ENCODE results near the gene TP63. TPM values are rescaled to one million over a fixed set of nuclear protein-coding genes. Genes with fewer than 3 reads are reported as not detected.

Gene TP63
- polyA plus RNA-seq, 3 donors = not detected

DNA sequence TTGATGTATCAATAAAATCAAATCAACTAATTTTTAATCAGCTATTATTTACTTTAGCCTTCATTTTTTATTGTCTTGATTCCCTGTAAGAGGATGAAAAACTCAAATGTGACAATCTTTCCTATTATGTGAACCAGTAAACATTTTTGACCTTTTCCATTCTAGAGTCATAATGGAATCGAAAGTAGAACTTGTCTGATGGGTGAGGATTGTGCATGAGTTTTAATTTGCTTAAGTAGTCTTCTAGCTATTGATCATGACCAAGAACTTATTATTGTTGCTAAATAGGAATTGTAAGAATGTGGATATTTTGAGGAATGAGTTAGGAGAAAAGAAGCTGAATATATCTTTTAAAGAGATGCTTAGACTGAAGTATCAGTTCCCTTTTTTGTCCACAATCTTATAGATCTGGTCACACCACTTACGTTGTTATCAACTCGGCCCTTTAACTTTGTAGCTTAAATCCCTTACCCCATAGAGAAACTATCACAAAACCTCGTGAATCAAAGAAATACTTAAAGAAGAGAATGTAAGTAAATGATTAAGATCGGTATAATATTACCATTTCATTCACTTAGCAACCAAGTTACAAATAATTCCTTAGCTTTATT lies 147.3 kb downstream of the TP63 start:
- TF ChIP-seq, protein P1, sequence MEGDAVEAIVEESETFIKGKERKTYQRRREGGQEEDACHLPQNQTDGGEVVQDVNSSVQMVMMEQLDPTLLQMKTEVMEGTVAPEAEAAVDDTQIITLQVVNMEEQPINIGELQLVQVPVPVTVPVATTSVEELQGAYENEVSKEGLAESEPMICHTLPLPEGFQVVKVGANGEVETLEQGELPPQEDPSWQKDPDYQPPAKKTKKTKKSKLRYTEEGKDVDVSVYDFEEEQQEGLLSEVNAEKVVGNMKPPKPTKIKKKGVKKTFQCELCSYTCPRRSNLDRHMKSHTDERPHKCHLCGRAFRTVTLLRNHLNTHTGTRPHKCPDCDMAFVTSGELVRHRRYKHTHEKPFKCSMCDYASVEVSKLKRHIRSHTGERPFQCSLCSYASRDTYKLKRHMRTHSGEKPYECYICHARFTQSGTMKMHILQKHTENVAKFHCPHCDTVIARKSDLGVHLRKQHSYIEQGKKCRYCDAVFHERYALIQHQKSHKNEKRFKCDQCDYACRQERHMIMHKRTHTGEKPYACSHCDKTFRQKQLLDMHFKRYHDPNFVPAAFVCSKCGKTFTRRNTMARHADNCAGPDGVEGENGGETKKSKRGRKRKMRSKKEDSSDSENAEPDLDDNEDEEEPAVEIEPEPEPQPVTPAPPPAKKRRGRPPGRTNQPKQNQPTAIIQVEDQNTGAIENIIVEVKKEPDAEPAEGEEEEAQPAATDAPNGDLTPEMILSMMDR (IDR thresholded peaks at IDR 0.05) = no peak
- H3K9me3 ChIP-seq (replicated peaks in 1 of 2; ENCODE audit: control insufficient read depth in 1 of 2, insufficient read depth in 1 of 2, low read length in 2 of 2) = no peaks in the 10 kb centered on the region
- no peak overlapping the region for H3K27ac Mint-ChIP-seq
- no peak overlapping the region for H3K4me3 Mint-ChIP-seq
- no peaks in the 10 kb centered on the region for H3K27me3 ChIP-seq (ENCODE audit: control insufficient read depth in 2 of 2, insufficient read depth in 2 of 2, low read length in 2 of 2)
- H2AFZ ChIP-seq (ENCODE audit: insufficient read depth, low read depth, low read length, poor library complexity, severe bottlenecking) = no peak overlapping the region
- no peak overlapping the region for H3K4me3 ChIP-seq (replicated peaks in 1 of 3; ENCODE audit: low read depth in 2 of 3, low read length in 3 of 3)
- DNase-seq = no peak
- H3K4me2 ChIP-seq (replicated peaks; ENCODE audit: extremely low read depth, low read length, poor library complexity, severe bottlenecking) = no peak overlapping the region
- peaks cover 0 to 3% (median 0%) of the 10 kb centered on the region in 7 donors for H3K9me3 Mint-ChIP-seq
- H3K27me3 Mint-ChIP-seq (ENCODE audit: low read depth in 3 of 3) = no peaks in the 10 kb centered on the region
- H3K36me3 Mint-ChIP-seq = no peaks in the 10 kb centered on the region
- no peak overlapping the region for H3K27ac ChIP-seq (ENCODE audit: low read depth in 1 of 2, low read length in 2 of 2)
- intact Hi-C loops (cut with micrococcal nuclease) = no loop called here
- H3K4me1 ChIP-seq (ENCODE audit: control insufficient read depth in 1 of 2, insufficient read depth in 2 of 2, low read length in 2 of 2) = no peaks in the 10 kb centered on the region
- no peaks in the 10 kb centered on the region for H4K20me1 ChIP-seq (ENCODE audit: insufficient read depth, low read length)
- H3K4me1 Mint-ChIP-seq = no peaks in the 10 kb centered on the region
- WGBS (ENCODE audit: insufficient coverage) = no CpG with 5 or more reads among the region's 5 CpGs
- no peaks in the 10 kb centered on the region for H3K79me2 ChIP-seq (ENCODE audit: insufficient read depth, low read length)
- no peak overlapping the region for H3K9ac ChIP-seq (ENCODE audit: insufficient read depth, low read length, poor library complexity, severe bottlenecking)
- no peaks in the 10 kb centered on the region for H3K36me3 ChIP-seq (replicated peaks in 1 of 2; ENCODE audit: control insufficient read depth in 1 of 2, insufficient read depth in 2 of 2, low read length in 2 of 2)

DNA sequence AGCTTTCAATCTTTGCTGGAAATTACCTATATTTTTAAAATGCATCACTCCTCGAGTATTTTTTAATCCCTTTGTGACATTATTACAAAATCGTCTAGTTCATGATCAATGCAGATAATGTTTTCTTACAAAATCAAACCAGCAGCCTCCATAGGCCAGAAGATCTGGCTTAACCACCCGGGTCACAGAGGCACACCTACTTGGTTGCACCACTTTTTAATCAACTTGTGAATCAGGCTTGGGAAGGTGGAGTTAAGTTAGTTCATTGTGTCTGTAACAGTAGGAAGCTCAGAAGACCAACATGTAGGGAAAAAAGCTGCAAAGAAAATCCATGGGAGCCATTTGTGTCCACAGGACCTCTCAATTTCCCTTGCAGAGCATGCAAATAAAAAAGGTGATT lies 148.0 kb downstream of the TP63 start:
- TF ChIP-seq, protein P1 (IDR thresholded peaks at IDR 0.05) = no peak
- Mint-ChIP-seq H3K27me3 (ENCODE audit: low read depth in 3 of 3) (no peaks in the 10 kb centered on the region), H3K36me3 (no peaks in the 10 kb centered on the region), H3K27ac (no peak overlapping the region), H3K4me3 (no peak overlapping the region), H3K9me3 (peaks cover 0 to 3% (median 0%) of the 10 kb centered on the region in 7 donors), H3K4me1 (no peaks in the 10 kb centered on the region)
- Histone ChIP-seq H3K9ac (ENCODE audit: insufficient read depth, low read length, poor library complexity, severe bottlenecking) (no peak overlapping the region), H3K4me1 (ENCODE audit: control insufficient read depth in 1 of 2, insufficient read depth in 2 of 2, low read length in 2 of 2) (no peaks in the 10 kb centered on the region), H4K20me1 (ENCODE audit: insufficient read depth, low read length) (no peaks in the 10 kb centered on the region), H3K27ac (ENCODE audit: low read depth in 1 of 2, low read length in 2 of 2) (no peak overlapping the region), H3K9me3 (replicated peaks in 1 of 2; ENCODE audit: control insufficient read depth in 1 of 2, insufficient read depth in 1 of 2, low read length in 2 of 2) (no peaks in the 10 kb centered on the region), H3K4me3 (replicated peaks in 1 of 3; ENCODE audit: low read depth in 2 of 3, low read length in 3 of 3) (no peak overlapping the region), H3K79me2 (ENCODE audit: insufficient read depth, low read length) (no peaks in the 10 kb centered on the region), H3K4me2 (replicated peaks; ENCODE audit: extremely low read depth, low read length, poor library complexity, severe bottlenecking) (no peak overlapping the region), H3K27me3 (ENCODE audit: control insufficient read depth in 2 of 2, insufficient read depth in 2 of 2, low read length in 2 of 2) (no peaks in the 10 kb centered on the region), H3K36me3 (replicated peaks in 1 of 2; ENCODE audit: control insufficient read depth in 1 of 2, insufficient read depth in 2 of 2, low read length in 2 of 2) (no peaks in the 10 kb centered on the region), H2AFZ (ENCODE audit: insufficient read depth, low read depth, low read length, poor library complexity, severe bottlenecking) (no peak overlapping the region)
- no CpG with 5 or more reads among the region's 3 CpGs for WGBS (ENCODE audit: insufficient coverage)
- DNase-seq = no peak
- intact Hi-C loops (cut with micrococcal nuclease) = no loop called here

Measured in CD14-positive monocyte (primary cell).